CD4-positive, alpha-beta memory T cell (primary cell): ENCODE measurements around the gene NAB2. TPM values are rescaled to one million over a fixed set of nuclear protein-coding genes. Genes with fewer than 3 reads are reported as not detected.
A peak's percentile ranks its signal among the peaks of the same experiment; 100 is the strongest.

Experiments
- CTCF ChIA-PET: fragments of 350-600 bp; sonication (Branson Sonifier 250); formaldehyde crosslinking; loops from one replicate; lab custom pipeline; 2021; ENCODE audit warnings: inconsistent platforms; ENCODE audit not compliant: partially characterized antibody; lab: Charles Lee
- POLR2A ChIA-PET: fragments of 350-600 bp; sonication (Branson Sonifier 250); formaldehyde crosslinking; loops from one replicate; lab custom pipeline; 2021; ENCODE audit not compliant: partially characterized antibody; lab: Charles Lee
- DNase-seq, 5 donors: peaks; one replicate each; pipeline versions ENCODE4 v3.0.0 to v3.0.0-alpha.2; 2020 to 2022; ENCODE audit warnings: mixed read lengths in 1 of 5
- H3K27ac ChIP-seq: one replicate; pipeline ENCODE4 v1.7.0; 2013; ENCODE audit warnings: low read depth, low read length
- H3K27me3 ChIP-seq: 2 replicates; pipeline ENCODE4 v1.7.0; 2013; ENCODE audit warnings: mild to moderate bottlenecking, low read length, moderate library complexity; ENCODE audit not compliant: insufficient read depth
- H3K36me3 ChIP-seq: 2 replicates; pipeline ENCODE4 v1.7.0; 2013; ENCODE audit warnings: mild to moderate bottlenecking, low read length, moderate library complexity; ENCODE audit not compliant: insufficient read depth
- H3K4me1 ChIP-seq: 2 replicates; pipeline ENCODE4 v1.7.0; 2013; ENCODE audit warnings: mild to moderate bottlenecking, low read length, moderate library complexity; ENCODE audit not compliant: insufficient read depth
- H3K4me3 ChIP-seq, 2 donors: one replicate each; pipeline ENCODE4 v1.7.0; 2013; ENCODE audit warnings: low read length in 2 of 2, mild to moderate bottlenecking in 1 of 2
- H3K9me3 ChIP-seq, 2 donors: one replicate each; pipeline ENCODE4 v1.7.0; 2013; ENCODE audit warnings: low read length in 2 of 2, control low read depth in 1 of 2; ENCODE audit not compliant: control insufficient read depth in 1 of 2
- H3K27ac Mint-ChIP-seq, 7 donors: one replicate each; pipeline ENCODE4 v1.8.0; 2020 to 2021; ENCODE audit warnings: mixed read lengths in 7 of 7, mild to moderate bottlenecking in 6 of 7, inconsistent platforms in 3 of 7, moderate library complexity in 3 of 7
- H3K27me3 Mint-ChIP-seq, 2 donors: one replicate each; pipeline ENCODE4 v1.8.0; 2020 to 2021; ENCODE audit warnings: mixed read lengths in 2 of 2
- H3K36me3 Mint-ChIP-seq, 2 donors: one replicate each; pipeline ENCODE4 v1.8.0; 2020 to 2021; ENCODE audit warnings: mixed read lengths in 2 of 2, inconsistent platforms in 1 of 2, mild to moderate bottlenecking in 1 of 2
- H3K4me1 Mint-ChIP-seq, 4 donors: one replicate each; pipeline ENCODE4 v1.8.0; 2020 to 2021; ENCODE audit warnings: mixed read lengths in 4 of 4, mild to moderate bottlenecking in 1 of 4
- H3K4me3 Mint-ChIP-seq, 8 donors: one replicate each; pipeline ENCODE4 v1.8.0; 2020 to 2021; ENCODE audit warnings: mixed read lengths in 8 of 8, mild to moderate bottlenecking in 7 of 8, moderate library complexity in 6 of 8, inconsistent platforms in 3 of 8
- H3K9me3 Mint-ChIP-seq, 8 donors: one replicate each; pipeline ENCODE4 v1.8.0; 2020 to 2021; ENCODE audit warnings: mixed read lengths in 8 of 8, mild to moderate bottlenecking in 5 of 8, inconsistent platforms in 3 of 8, moderate library complexity in 1 of 8
- intact Hi-C: fragments of 100-400 bp; cut with micrococcal nuclease; formaldehyde crosslinking; loops from one replicate; pipeline ENCODE4 v1.15.1; 2023
- polyA plus RNA-seq, 2 donors: library from polyadenylated mRNA; unstranded; fragments of 300-500 nt; fragmentation: Illumina TruSeq; gene quantifications; one replicate each; pipeline ENCODE4 v1.2.3, GENCODE V29; 2021
- total RNA-seq, 2 experiments: library from RNA; stranded (reverse); gene quantifications; one replicate each; pipeline ENCODE4 v1.2.3, GENCODE V29; 2021

The NAB2 gene
- total and polyA plus RNA-seq, 4 experiments from 2014 or later, result 0.41 to 19.5 (median 9.6) TPM

DNA sequence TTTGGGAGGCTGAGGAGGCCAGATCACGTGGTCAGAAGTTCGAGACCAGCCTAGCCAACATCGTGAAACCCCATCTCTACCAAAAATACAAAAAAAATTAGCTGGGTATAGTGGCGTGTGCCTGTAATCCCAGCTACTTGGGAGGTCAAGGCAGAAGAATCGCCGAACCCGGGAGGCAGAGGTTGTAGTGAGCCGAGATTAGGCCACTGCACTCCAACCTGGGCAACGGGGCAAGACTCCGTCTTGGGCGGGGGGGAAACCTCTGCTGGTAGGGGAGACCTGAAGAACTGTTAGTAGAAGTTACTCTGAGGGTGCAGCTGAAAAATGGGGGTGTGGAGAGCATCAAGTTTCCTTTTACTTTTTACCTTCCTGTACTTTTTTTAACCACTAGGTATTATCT, 37.1 kb downstream of the NAB2 start:
- Histone ChIP-seq H3K27me3 (no peaks in the 10 kb centered on the region), H3K4me3 (no peak overlapping the region), H3K36me3 (no peaks in the 10 kb centered on the region), H3K27ac (no peak overlapping the region), H3K9me3 (no peaks in the 10 kb centered on the region), H3K4me1 (peaks cover 8% of the 10 kb centered on the region)
- H3K4me1 Mint-ChIP-seq, result peaks cover 7 to 23% (median 14%) of the 10 kb centered on the region in 4 donors
- POLR2A ChIA-PET, result interaction anchor here (1.2 to 5.1 kb wide), 2 partner anchors 14 to 20 kb away, joined by 3 to 57 read pairs; partner anchors contain the start of gene STAT6
- H3K27me3 Mint-ChIP-seq, result no peaks in the 10 kb centered on the region
- intact Hi-C loops, result no loop called here
- no peaks in the 10 kb centered on the region for H3K9me3 Mint-ChIP-seq
- no peak overlapping the region for H3K27ac Mint-ChIP-seq
- CTCF ChIA-PET, result interaction anchor here (1.0 to 10.4 kb wide), 8 partner anchors 11 to 501 kb away, joined by 3 to 207 read pairs (median 6); partner anchors contain the start of gene STAT6
- peak overlapping the region in 4 of 8 donors; percentile 31 to 70 (median 41) for H3K4me3 Mint-ChIP-seq
- DNase-seq, result no peak
- no peaks in the 10 kb centered on the region for H3K36me3 Mint-ChIP-seq

DNA sequence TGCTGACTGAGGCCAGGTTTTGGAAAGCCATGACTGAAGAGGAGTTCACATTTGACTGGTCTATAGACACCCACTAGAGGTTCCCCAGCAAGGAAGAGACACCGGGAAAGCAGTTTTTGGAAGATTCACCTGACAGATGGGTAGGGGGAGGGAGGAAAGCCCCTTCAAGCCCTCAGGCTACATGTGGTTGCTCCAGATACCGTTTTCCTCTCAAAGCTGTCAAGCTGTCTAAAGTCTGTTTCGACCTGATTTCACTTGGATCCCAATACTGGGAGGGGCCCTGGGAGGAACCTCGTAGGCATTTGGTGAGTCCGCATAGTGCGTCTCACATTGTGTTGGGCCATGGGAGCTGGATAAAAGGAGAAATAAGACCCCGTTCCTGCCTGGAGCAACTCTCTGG, 37.6 kb downstream of the NAB2 start:
- CTCF ChIA-PET, result interaction anchor here (0.8 to 10.4 kb wide), 6 partner anchors 10 to 57 kb away, joined by 3 to 207 read pairs (median 45); partner anchors contain the start of gene STAT6
- Histone ChIP-seq H3K27ac (no peak overlapping the region), H3K36me3 (no peaks in the 10 kb centered on the region), H3K4me3 (no peak overlapping the region), H3K4me1 (peaks cover 8% of the 10 kb centered on the region), H3K27me3 (no peaks in the 10 kb centered on the region), H3K9me3 (no peaks in the 10 kb centered on the region)
- Mint-ChIP-seq H3K9me3 (no peaks in the 10 kb centered on the region), H3K27ac (peak overlapping the region in 2 of 7 donors; percentile 14 to 71), H3K4me1 (peaks cover 8 to 26% (median 14%) of the 10 kb centered on the region in 4 donors), H3K4me3 (peak overlapping the region; percentile 17 to 92 (median 88)), H3K27me3 (no peaks in the 10 kb centered on the region), H3K36me3 (no peaks in the 10 kb centered on the region)
- no peak for DNase-seq
- intact Hi-C loops, result no loop called here
- POLR2A ChIA-PET, result interaction anchor here (1.2 to 5.1 kb wide), 3 partner anchors 15 to 20 kb away, joined by 3 to 57 read pairs (median 3); partner anchors contain the start of gene STAT6

DNA sequence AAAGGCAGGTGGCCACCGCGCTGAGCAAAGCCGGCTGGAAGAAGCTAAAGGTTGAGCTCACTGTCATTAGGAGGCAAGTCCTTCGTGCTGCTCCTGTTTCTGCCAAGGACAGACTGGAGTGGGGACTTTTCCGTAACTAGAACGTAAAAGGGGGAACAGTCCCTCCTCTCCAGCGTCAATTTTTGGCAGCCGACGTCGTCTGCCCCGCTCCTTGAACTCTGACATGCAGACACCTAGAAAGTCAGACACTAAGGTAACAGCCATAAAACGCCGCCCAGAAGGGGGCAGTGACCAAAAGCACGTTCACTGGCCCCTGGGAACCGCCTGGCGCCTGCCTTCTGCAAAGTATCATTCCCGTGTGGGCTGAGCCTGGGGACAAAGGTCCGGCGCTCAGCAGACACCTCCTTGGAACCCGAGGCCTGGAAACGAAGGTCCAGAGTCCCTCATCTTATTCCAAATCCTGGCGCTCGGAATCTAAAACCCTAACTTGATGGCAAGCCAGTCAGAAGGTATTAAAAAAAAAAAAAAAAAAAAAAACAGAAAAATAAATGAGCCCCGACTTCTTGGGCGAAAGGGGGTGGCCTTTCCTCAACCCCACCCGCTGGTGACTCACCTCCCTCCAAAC, 38.3 kb downstream of the NAB2 start:
- H3K36me3 Mint-ChIP-seq, result no peaks in the 10 kb centered on the region
- no peaks in the 10 kb centered on the region for H3K27me3 Mint-ChIP-seq
- H3K9me3 Mint-ChIP-seq, result no peaks in the 10 kb centered on the region
- no peaks in the 10 kb centered on the region for H3K9me3 ChIP-seq
- H3K4me3 ChIP-seq, result peak overlapping the region in 1 of 2 donors; percentile 77
- no peaks in the 10 kb centered on the region for H3K36me3 ChIP-seq
- intact Hi-C loops, result no loop called here
- peaks cover 8% of the 10 kb centered on the region for H3K4me1 ChIP-seq
- CTCF ChIA-PET, result interaction anchor here (0.8 to 10.4 kb wide), 9 partner anchors 9 to 116 kb away, joined by 3 to 207 read pairs (median 6); partner anchors contain the start of gene STAT6
- POLR2A ChIA-PET, result interaction anchor here (0.9 to 5.1 kb wide), 6 partner anchors 15 to 439 kb away, joined by 3 to 57 read pairs (median 4); partner anchors contain the start of genes NAB2, PTGES3 and STAT6
- H3K4me1 Mint-ChIP-seq, result peaks cover 8 to 26% (median 14%) of the 10 kb centered on the region in 4 donors
- peak; percentile 30 to 83 (median 44) for DNase-seq
- H3K27me3 ChIP-seq, result no peaks in the 10 kb centered on the region
- peak overlapping the region; percentile 59 for H3K27ac ChIP-seq
- H3K27ac Mint-ChIP-seq, result peak overlapping the region in 6 of 7 donors; percentile 39 to 89 (median 70)
- peak overlapping the region; percentile 84 to 92 (median 88) for H3K4me3 Mint-ChIP-seq

DNA sequence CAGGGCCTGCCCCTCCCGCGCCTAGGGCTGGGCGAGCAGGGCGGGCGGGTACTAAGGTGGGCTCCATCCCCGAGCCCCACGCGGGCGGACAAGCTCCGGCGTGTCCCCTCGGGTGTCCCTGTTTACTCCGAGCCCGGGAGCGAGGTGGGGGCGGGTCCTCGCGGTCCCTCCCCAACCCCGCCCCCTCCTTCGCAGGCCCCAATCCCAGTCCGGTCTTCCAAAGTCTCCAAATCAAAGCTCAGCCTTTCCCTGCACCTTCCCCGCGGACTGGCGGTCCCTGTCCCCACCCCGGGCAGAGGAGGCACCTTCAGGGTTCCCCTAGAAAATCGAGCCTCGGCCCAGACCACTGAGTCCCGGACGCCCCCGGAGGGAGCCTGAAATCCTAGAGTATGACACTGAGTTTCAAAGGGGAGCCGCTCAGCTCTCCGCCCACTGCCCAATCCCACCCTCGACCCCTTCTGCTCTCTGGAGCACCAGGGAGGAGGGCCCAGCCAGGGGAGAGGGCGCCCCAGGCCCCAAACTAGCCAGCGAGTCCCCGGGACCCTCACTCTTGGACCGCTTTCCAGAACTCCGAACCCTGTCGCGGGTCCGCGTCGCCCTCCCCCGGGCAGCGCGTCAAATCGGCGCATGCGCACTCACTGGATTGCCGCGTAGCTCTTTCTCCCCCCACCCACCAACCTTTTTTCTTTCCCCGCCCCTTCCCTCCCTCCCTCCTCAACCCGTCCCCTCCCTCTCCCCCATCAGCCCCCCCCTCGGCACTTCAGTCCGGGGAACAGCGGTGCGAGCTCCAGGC, 39.0 kb downstream of the NAB2 start, which contains the start of gene LRP1:
Gene LRP1 (plus strand): TSS at position 758 of the 793 bp plus-strand sequence. CDS start 482 bp downstream, outside the sequence.
- Mint-ChIP-seq H3K4me3 (peak within 1 kb of the TSS; percentile 84 to 92 (median 90)), H3K27me3 (no peaks in the 10 kb centered on the region), H3K9me3 (no peaks in the 10 kb centered on the region), H3K27ac (peak within 1 kb of the TSS; percentile 43 to 91 (median 89)), H3K4me1 (peaks cover 8 to 30% (median 14%) of the 10 kb centered on the region in 4 donors), H3K36me3 (no peaks in the 10 kb centered on the region)
- Histone ChIP-seq H3K9me3 (no peaks in the 10 kb centered on the region), H3K27ac (peak within 1 kb of the TSS; percentile 59), H3K4me3 (peak within 1 kb of the TSS; percentile 61 to 77), H3K27me3 (no peaks in the 10 kb centered on the region), H3K36me3 (no peaks in the 10 kb centered on the region), H3K4me1 (peaks cover 8% of the 10 kb centered on the region)
- CTCF ChIA-PET, result interaction anchor here (0.6 to 10.4 kb wide), 9 partner anchors 11 to 131 kb away, joined by 3 to 207 read pairs (median 6); partner anchors contain the start of gene STAT6
- POLR2A ChIA-PET, result interaction anchor here (0.9 to 5.1 kb wide), 9 partner anchors 16 to 440 kb away, joined by 3 to 57 read pairs (median 4); partner anchors contain the start of genes NAB2, PTGES3 and STAT6
- intact Hi-C loops, result loop anchor here (1.0 kb wide), 1 partner anchor 16 kb away; no protein-coding TSS in a partner anchor
- peak; percentile 73 to 81 (median 77) for DNase-seq

DNA sequence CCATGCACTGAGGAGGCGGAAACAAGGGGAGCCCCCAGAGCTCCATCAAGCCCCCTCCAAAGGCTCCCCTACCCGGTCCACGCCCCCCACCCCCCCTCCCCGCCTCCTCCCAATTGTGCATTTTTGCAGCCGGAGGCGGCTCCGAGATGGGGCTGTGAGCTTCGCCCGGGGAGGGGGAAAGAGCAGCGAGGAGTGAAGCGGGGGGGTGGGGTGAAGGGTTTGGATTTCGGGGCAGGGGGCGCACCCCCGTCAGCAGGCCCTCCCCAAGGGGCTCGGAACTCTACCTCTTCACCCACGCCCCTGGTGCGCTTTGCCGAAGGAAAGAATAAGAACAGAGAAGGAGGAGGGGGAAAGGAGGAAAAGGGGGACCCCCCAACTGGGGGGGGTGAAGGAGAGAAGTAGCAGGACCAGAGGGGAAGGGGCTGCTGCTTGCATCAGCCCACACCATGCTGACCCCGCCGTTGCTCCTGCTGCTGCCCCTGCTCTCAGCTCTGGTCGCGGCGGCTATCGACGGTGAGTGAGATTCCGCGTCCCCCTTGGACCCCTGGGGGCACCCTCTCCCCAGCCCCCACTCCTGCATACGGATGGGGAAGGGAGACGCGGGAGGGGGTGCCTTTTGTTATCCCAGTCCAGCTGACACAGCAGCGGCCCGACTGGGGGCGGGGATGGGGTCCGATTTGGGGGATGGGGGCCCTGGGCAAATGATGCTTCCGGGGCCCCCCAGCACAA, 39.8 kb downstream of the NAB2 start:
- H3K4me3 ChIP-seq, result peak overlapping the region in 1 of 2 donors; percentile 40
- no peak for DNase-seq

DNA sequence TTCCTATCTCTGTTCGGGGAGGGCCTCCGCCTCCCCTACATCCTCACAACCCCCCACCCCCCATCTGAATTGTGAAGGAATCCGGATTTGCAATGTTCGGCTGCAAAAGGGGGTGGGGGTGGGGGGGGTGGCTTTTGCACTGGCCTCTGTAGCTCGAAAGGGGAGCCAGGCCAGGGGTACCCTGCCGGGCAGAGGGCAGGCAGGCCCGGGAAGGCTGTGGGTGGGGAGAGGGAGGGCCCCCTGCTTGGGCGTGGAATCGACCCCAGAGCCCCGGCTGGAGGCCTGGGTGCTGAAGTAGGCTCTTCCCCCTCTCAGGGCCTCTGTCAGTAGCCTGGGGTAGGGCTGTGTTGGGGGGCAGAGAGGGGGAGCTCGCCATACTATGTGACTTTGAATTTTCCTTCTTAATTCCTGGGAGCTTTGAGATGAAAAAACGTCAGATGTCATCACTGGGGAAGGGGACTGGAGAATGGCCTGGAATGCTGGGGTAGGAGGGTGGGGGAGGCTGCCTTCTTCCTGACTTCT, 40.5 kb downstream of the NAB2 start:
- POLR2A ChIA-PET, result interaction anchor here (1.4 to 5.1 kb wide), 2 partner anchors 18 to 493 kb away, joined by 4 to 57 read pairs; partner anchors contain the start of gene STAT6
- no peak for DNase-seq
- peak overlapping the region; percentile 10 to 92 (median 70) for H3K4me3 Mint-ChIP-seq
- H3K9me3 Mint-ChIP-seq, result no peaks in the 10 kb centered on the region
- H3K4me1 Mint-ChIP-seq, result peaks cover 5 to 30% (median 12%) of the 10 kb centered on the region in 4 donors
- Histone ChIP-seq H3K4me3 (no peak overlapping the region), H3K27ac (no peak overlapping the region), H3K27me3 (no peaks in the 10 kb centered on the region), H3K4me1 (peaks cover 8% of the 10 kb centered on the region), H3K9me3 (no peaks in the 10 kb centered on the region), H3K36me3 (no peaks in the 10 kb centered on the region)
- intact Hi-C loops, result no loop called here
- H3K27me3 Mint-ChIP-seq, result no peaks in the 10 kb centered on the region
- no peaks in the 10 kb centered on the region for H3K36me3 Mint-ChIP-seq
- CTCF ChIA-PET, result interaction anchor here (1.0 to 10.4 kb wide), 7 partner anchors 12 to 114 kb away, joined by 3 to 207 read pairs (median 4); partner anchors contain the start of gene STAT6
- peak overlapping the region in 6 of 7 donors; percentile 22 to 85 (median 50) for H3K27ac Mint-ChIP-seq

More for the DNA sequence above, 39.8 kb downstream of the NAB2 start:
- peak overlapping the region in 5 of 7 donors; percentile 22 to 91 (median 79) for H3K27ac Mint-ChIP-seq
- CTCF ChIA-PET, result interaction anchor here (0.6 to 10.4 kb wide), 10 partner anchors 12 to 132 kb away, joined by 3 to 207 read pairs (median 5); partner anchors contain the start of gene STAT6
- H3K36me3 ChIP-seq, result no peaks in the 10 kb centered on the region
- no peaks in the 10 kb centered on the region for H3K9me3 ChIP-seq
- H3K4me1 Mint-ChIP-seq, result peaks cover 8 to 30% (median 14%) of the 10 kb centered on the region in 4 donors
- intact Hi-C loops, result loop anchor here (1.0 kb wide), 1 partner anchor 16 kb away; no protein-coding TSS in a partner anchor
- peaks cover 8% of the 10 kb centered on the region for H3K4me1 ChIP-seq
- no peaks in the 10 kb centered on the region for H3K27me3 ChIP-seq
- no peaks in the 10 kb centered on the region for H3K27me3 Mint-ChIP-seq
- no peaks in the 10 kb centered on the region for H3K36me3 Mint-ChIP-seq
- POLR2A ChIA-PET, result interaction anchor here (0.9 to 5.1 kb wide), 9 partner anchors 17 to 492 kb away, joined by 3 to 57 read pairs (median 4); partner anchors contain the start of genes NAB2, PTGES3 and STAT6
- H3K27ac ChIP-seq, result no peak overlapping the region
- peak overlapping the region; percentile 23 to 92 (median 90) for H3K4me3 Mint-ChIP-seq
- H3K9me3 Mint-ChIP-seq, result no peaks in the 10 kb centered on the region
